Stomach (tissue), 9 donors: Measurements from ENCODE around the gene RNF151. TPM values are rescaled to one million over a fixed set of nuclear protein-coding genes. Genes with fewer than 3 reads are reported as not detected.
"Not testable (repeated sequence)": the region's sequence is repeated elsewhere in the genome, so short reads cannot be mapped to it uniquely, and the experiment has no call there.

Source experiments
- DNase-seq, 2 donors: peaks; one replicate each; pipeline versions ENCODE4 v3.0.0 to v3.0.0-alpha.2; 2013 to 2019
- H3K27ac ChIP-seq, 5 donors: fragments of 200-600 bp in 4 of 5; sonication (generic) in 4 of 5; one replicate each; pipeline ENCODE4 v1.5.1; 2013 to 2019; ENCODE audit warnings: mild to moderate bottlenecking in 1 of 5, moderate library complexity in 1 of 5
- H3K27me3 ChIP-seq, 3 donors: fragments of 200-600 bp; sonication (generic); one replicate each; pipeline ENCODE4 v1.5.1; 2017 to 2019; ENCODE audit warnings: mixed run types in 1 of 3
- H3K36me3 ChIP-seq, 4 donors: fragments of 200-600 bp; sonication (generic); 1 replicate in 3 of 4; 2 replicates in 1 of 4; pipeline ENCODE4 v1.5.1; 2016 to 2019
- H3K4me1 ChIP-seq, 4 donors: fragments of 200-600 bp; sonication (generic); one replicate each; pipeline ENCODE4 v1.5.1; 2016 to 2019
- H3K4me3 ChIP-seq, 4 donors: fragments of 200-600 bp; sonication (generic) in 3 of 4; one replicate each; pipeline ENCODE4 v1.5.1; 2016 to 2019; ENCODE audit warnings: mild to moderate bottlenecking in 1 of 4
- H3K9me3 ChIP-seq, 4 donors: fragments of 200-600 bp; sonication (generic); one replicate each; pipeline ENCODE4 v1.5.1; 2016 to 2019
- CTCF ChIP-seq, 7 experiments: fragments of 450-650 bp in 4 of 7; fragments of 200-600 bp in 3 of 7; sonication (generic) in 3 of 7; IDR thresholded peaks; one replicate each; pipeline ENCODE4 v1.5.1; 2016 to 2019; ENCODE audit warnings: antibody characterized with exemption in 7 of 7, control low read depth in 2 of 7, mild to moderate bottlenecking in 1 of 7
- EP300 ChIP-seq: sonication (generic); formaldehyde crosslinking; IDR thresholded peaks from one replicate; pipeline ENCODE4 v1.6.1; 2017; ENCODE audit warnings: antibody characterized with exemption
- POLR2A ChIP-seq, 4 donors: fragments of 450-650 bp; IDR thresholded peaks; one replicate each; pipeline ENCODE4 v1.6.1; 2016; ENCODE audit warnings: antibody characterized with exemption in 4 of 4, control low read depth in 2 of 4, mild to moderate bottlenecking in 1 of 4, moderate library complexity in 1 of 4
- POLR2AphosphoS5 ChIP-seq, 3 donors: sonication (generic); formaldehyde crosslinking; IDR thresholded peaks; one replicate each; pipeline ENCODE4 v1.6.1; 2016; ENCODE audit warnings: antibody characterized with exemption in 3 of 3
- WGBS, 5 donors: extraction: QIAGEN DNeasy Blood & Tissue Kit in 3 of 5; methylation state at CpG; one replicate each; pipeline versions ENCODE4 v1.1.5 to v1.1.7; 2013 to 2018; 5-methylcytosine and 5-hydroxymethylcytosine counted together
- intact Hi-C: fragments of 100-400 bp; cut with DNase I; formaldehyde crosslinking; loops from one replicate; pipeline ENCODE4 v1.15.1; 2023; ENCODE audit warnings: low total_unique reads
- polyA plus RNA-seq, 3 donors: library from polyadenylated mRNA; stranded (reverse); fragments of 200-250 nt; gene quantifications; one replicate each; pipeline ENCODE4 v1.2.3, GENCODE V29; 2013
- total RNA-seq, 5 donors: library from RNA; depleted of rRNA; stranded (reverse); fragments of >200 nt; gene quantifications; one replicate each; pipeline versions ENCODE4 v1.1.0 to v1.2.3, GENCODE V29; 2014 to 2016
- donor health status: healthy with polysubstance abuse.
- donor health status: Bipolar disorder and iron deficiency.
- donor health status: healthy.

Gene RNF151
- total and polyA plus RNA-seq, 8 donors = not detected

DNA sequence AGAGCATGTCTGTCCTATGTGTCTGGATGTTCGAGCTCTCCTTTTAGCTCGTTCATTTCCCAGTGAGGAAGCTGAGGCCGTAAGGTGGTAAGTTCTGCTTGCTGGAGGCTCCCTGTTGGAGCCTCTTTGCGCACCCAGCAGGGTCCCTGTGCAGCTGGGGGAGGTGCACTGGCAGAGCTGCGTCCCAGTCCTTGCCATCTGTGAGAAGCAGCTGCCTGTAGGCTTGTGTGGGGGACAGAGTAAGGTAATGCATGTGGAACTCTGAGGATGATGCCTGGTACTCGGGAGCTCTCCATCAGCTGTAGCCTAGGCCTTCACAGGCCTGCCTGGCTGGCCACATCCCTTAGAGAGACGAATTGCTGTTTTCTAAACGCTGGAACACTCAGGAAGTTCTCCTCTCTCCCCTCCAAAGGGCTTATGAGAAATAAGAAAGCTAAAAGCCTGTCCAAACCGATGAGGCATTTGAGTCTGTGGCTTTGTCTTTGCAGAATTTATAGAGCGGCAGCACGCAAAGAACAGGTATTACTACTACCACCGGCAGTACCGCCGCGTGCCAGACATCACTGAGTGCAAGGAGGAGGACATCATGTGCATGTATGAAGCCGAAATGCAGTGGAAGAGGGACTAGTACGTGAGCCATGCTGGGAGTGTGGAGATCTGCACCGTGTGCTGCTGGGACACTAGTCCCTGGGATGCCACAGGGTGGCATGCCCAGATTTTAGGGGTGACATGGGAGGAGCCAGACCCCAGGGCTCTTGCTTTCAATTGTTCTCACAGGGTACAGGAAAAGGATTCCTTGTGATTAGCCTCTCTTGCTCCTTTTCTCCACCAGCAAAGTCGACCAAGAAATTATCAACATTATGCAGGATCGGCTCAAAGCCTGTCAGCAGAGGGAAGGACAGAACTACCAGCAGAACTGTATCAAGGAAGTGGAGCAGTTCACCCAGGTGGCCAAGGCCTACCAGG lies 5.7 kb upstream of the RNF151 start:
- WGBS, 5 donors = 27 to 43% (median 34%) methylated on average over 18 to 20 of the region's 20 CpGs
- peak overlapping the region in 4 of 5 donors; percentile 56 to 97 (median 88) for H3K27ac ChIP-seq
- intact Hi-C loops = no loop called here

DNA sequence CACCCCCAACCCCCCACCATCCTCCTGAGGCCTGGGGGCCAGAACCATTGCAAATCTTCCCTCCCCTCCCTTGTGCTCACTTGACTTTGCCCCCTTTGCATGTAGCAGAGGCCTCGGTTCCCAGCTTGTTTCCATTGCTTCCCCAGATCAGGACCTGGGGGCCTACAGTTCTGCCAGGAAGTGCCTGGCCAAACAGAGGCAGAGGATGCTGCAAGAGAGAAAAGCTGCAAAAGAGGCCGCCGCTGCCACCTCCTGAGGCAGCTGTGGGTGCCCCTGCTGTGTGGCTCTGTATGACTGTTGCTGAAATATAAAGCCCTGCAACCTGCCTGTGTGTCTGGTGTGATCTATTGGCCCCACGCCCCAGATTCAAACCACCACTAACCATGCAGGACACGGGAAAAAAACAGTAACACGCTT lies 5.0 kb upstream of the RNF151 start:
- H3K27me3 ChIP-seq = no peaks in the 10 kb centered on the region
- no peak for DNase-seq
- H3K36me3 ChIP-seq = peaks cover 23 to 28% (median 26%) of the 10 kb centered on the region in 4 donors
- TF ChIP-seq POLR2AphosphoS5 (IDR thresholded peaks at IDR 0.05) = no peak
- TF ChIP-seq CTCF (IDR thresholded peaks at IDR 0.05) = no peak
- no peak for TF ChIP-seq POLR2A (IDR thresholded peaks at IDR 0.05)
- no peak for TF ChIP-seq EP300
- no peaks in the 10 kb centered on the region for H3K9me3 ChIP-seq
- H3K27ac ChIP-seq = peak overlapping the region in 1 of 5 donors; percentile 97
- peaks cover 50 to 69% (median 56%) of the 10 kb centered on the region in 4 donors for H3K4me1 ChIP-seq
- intact Hi-C loops = no loop called here
- 46 to 63% (median 55%) methylated on average over 6 of the region's 6 CpGs for WGBS, 5 donors
- H3K4me3 ChIP-seq = peak overlapping the region in 1 of 4 donors; percentile 83

More for the DNA sequence above, 5.7 kb upstream of the RNF151 start:
- no peaks in the 10 kb centered on the region for H3K27me3 ChIP-seq
- no peak for TF ChIP-seq EP300
- TF ChIP-seq POLR2AphosphoS5 (IDR thresholded peaks at IDR 0.05) = peak in 1 of 3 donors; percentile 60
- TF ChIP-seq CTCF (IDR thresholded peaks at IDR 0.05) = no peak
- no peak for TF ChIP-seq POLR2A (IDR thresholded peaks at IDR 0.05)
- H3K36me3 ChIP-seq = peaks cover 23 to 28% (median 26%) of the 10 kb centered on the region in 4 donors
- H3K9me3 ChIP-seq = no peaks in the 10 kb centered on the region
- peak overlapping the region; percentile 63 to 87 (median 78) for H3K4me3 ChIP-seq
- H3K4me1 ChIP-seq = peaks cover 47 to 63% (median 53%) of the 10 kb centered on the region in 4 donors
- DNase-seq = no peak

DNA sequence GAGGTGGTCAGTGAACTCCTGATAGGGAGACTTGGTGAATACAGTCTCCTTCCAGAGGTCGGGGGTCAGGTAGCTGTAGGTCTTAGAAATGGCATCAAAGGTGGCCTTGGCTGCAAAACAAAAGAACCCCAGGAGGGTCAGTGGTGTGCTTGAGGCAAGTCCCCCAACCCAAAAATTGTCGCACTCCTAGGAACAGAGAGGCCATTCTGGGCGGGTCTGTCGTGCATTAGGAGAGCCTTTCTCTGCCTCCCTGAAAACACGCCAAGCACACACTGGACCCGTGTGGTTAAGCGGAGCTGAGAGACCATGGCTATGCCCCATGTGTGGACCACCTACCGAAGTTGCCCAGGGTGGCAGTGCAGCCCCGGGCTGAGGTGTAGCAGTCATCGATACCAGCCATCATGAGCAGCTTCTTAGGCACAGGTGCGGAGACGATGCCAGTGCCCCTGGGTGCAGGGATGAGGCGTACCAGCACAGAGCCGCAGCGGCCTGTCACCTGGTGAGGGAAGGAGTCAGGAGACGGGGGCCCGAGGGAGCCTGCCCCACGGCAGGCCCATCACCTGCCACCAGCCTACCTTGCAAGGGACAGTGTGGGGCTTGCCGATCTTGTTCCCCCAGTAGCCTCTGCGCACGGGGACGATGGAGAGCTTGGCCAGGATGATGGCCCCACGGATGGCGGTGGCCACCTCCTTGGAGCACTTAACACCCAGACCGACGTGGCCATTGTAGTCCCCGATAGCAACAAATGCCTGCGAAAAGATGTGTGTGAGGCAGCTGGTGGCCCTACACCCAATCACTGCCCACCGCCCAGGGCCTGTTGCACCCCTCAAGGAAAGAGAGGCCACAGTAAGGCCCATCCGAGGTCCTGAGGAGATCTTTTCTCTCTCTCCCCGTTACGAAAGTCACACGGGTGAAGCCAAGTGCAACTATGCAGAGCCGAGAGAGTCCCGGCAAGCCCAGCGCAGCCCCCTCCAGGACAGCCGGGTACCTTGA lies 4.2 kb upstream of the RNF151 start:
- intact Hi-C loops, H3K9me3 ChIP-seq, DNase-seq, H3K27me3 ChIP-seq: not testable (repeated sequence)
- Histone ChIP-seq H3K4me3 (peak overlapping the region in 3 of 4 donors; percentile 75 to 83 (median 83)), H3K4me1 (peaks cover 50 to 69% (median 56%) of the 10 kb centered on the region in 4 donors), H3K36me3 (peaks cover 23 to 31% (median 26%) of the 10 kb centered on the region in 4 donors), H3K27ac (peak overlapping the region in 3 of 5 donors; percentile 94 to 98 (median 97))
- WGBS, 5 donors = 71 to 79% (median 76%) methylated on average over 24 to 34 of the region's 37 CpGs

DNA sequence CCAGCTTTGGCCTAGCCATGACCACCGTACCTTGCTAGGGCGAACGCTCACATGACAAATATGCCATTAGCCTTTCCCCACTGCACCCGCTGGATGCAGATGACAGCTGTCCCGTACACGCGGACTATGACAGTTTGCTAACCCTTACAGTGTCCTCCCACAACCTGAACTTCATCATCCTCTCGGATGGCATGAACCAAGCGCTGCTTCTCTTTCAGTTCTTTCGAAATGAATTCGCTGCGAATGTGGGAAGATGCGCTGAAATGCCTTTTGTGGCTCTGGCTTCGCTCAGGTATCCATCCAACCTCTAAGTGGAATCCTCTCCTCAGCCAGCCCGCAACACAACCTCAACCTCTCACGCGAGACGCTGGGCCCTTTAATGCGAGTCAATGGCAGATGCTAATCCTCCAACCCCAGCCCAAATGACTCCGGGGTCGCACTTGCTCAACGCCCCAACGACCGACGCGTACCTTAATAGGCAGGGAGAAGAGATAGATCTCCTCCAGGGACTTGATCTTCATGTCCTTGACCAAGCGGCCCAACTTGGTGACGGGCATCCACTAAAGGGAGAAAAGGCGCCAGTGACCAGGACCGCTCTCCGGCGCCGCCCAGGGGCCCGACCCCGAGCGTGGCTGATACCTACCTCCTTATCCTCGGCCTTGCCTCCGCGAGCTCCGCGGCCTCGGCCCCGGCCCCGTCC lies 2.7 kb upstream of the RNF151 start:
- no peaks in the 10 kb centered on the region for H3K9me3 ChIP-seq
- H3K27ac ChIP-seq = peak overlapping the region; percentile 94 to 98 (median 97)
- WGBS, 5 donors = 4 to 13% (median 6%) methylated on average over 24 to 44 of the region's 44 CpGs
- peak in 1 of 2 donors; percentile 80 for DNase-seq
- intact Hi-C loops = no loop called here
- peak overlapping the region; percentile 75 to 90 (median 83) for H3K4me3 ChIP-seq
- no peak for TF ChIP-seq EP300
- no peak for TF ChIP-seq POLR2AphosphoS5 (IDR thresholded peaks at IDR 0.05)
- TF ChIP-seq POLR2A (IDR thresholded peaks at IDR 0.05) = no peak
- no peak for TF ChIP-seq CTCF (IDR thresholded peaks at IDR 0.05)
- H3K27me3 ChIP-seq = no peaks in the 10 kb centered on the region
- peaks cover 45 to 65% (median 52%) of the 10 kb centered on the region in 4 donors for H3K4me1 ChIP-seq
- H3K36me3 ChIP-seq = peaks cover 23 to 31% (median 26%) of the 10 kb centered on the region in 4 donors
